Left lung (tissue), 10 donors: ENCODE measurements around the gene PTPRM. TPM values are rescaled to one million over a fixed set of nuclear protein-coding genes. Genes with fewer than 3 reads are reported as not detected.

Experiments
- ATAC-seq: fragments of 200-7000 bp; cut with Tn5 transposase; one replicate; pipeline ENCODE4 v1.9.1; 2020; ENCODE audit warnings: moderate library complexity
- DNase-seq, 4 donors: peaks; one replicate each; pipeline ENCODE4 v3.0.0-alpha.2; 2013 to 2020
- H3K27ac ChIP-seq, 2 donors: fragments of 200-600 bp; sonication (generic) in 1 of 2; one replicate each; pipeline versions ENCODE4 v1.5.0 to v1.8.0; 2020 to 2021
- H3K27me3 ChIP-seq, 2 donors: fragments of 200-600 bp; sonication (generic) in 1 of 2; one replicate each; pipeline versions ENCODE4 v1.5.0 to v1.8.0; 2020 to 2021
- H3K36me3 ChIP-seq, 2 donors: fragments of 200-600 bp; sonication (generic) in 1 of 2; one replicate each; pipeline versions ENCODE4 v1.5.0 to v1.8.0; 2020 to 2021
- H3K4me1 ChIP-seq, 2 donors: fragments of 200-600 bp; one replicate each; pipeline ENCODE4 v1.8.0; 2021
- H3K4me3 ChIP-seq, 2 donors: fragments of 200-600 bp; sonication (generic) in 1 of 2; one replicate each; pipeline versions ENCODE4 v1.5.0 to v1.8.0; 2020 to 2021; ENCODE audit warnings: mild to moderate bottlenecking in 1 of 2
- H3K9me3 ChIP-seq, 2 donors: fragments of 200-600 bp; sonication (generic) in 1 of 2; one replicate each; pipeline versions ENCODE4 v1.5.0 to v1.8.0; 2020 to 2021
- CTCF ChIP-seq, 2 donors: fragments of 200-600 bp; sonication (generic) in 1 of 2; IDR thresholded peaks; one replicate each; pipeline versions ENCODE4 v1.5.0 to v1.8.0; 2021; ENCODE audit warnings: antibody characterized with exemption in 2 of 2
- intact Hi-C, 2 donors: fragments of 100-400 bp; cut with DNase I; formaldehyde crosslinking; loops; one replicate each; pipeline versions ENCODE4 v1.11.2 to v1.14.2; 2022
- polyA plus RNA-seq, 6 donors: library from polyadenylated mRNA; unstranded; fragments of 120-200 nt; gene quantifications; one replicate each; pipeline ENCODE4 v1.2.1, GENCODE V29; 2013; ENCODE audit not compliant: insufficient read length in 6 of 6
- total RNA-seq, 2 donors: library from RNA; stranded (reverse); fragmentation: NEBNext Ultra II Directional; extraction: Animal tissue kit (Norgen Biotek cat#: 25700); gene quantifications; one replicate each; pipeline ENCODE4 v1.2.1, GENCODE V29; 2021
- donor health status: DM: no; HTN: yes; CAD: no.
- donor health status: DM: no; HTN: no; CAD: no.

Gene PTPRM
- total and polyA plus RNA-seq, 8 donors = 76.4 to 99.6 (median 90.1) TPM

- no peaks in the 10 kb centered on the region for H3K4me1 ChIP-seq
- no peak overlapping the region for H3K4me3 ChIP-seq
- intact Hi-C loops = no loop called here
- peaks cover 0 to under 1% of the 10 kb centered on the region in 2 donors for H3K36me3 ChIP-seq
- ATAC-seq (peak; percentile 22), DNase-seq (peak in 3 of 4 donors; percentile 10 to 39 (median 19))
- no peak overlapping the region for H3K27ac ChIP-seq
- H3K9me3 ChIP-seq = no peaks in the 10 kb centered on the region
- TF ChIP-seq CTCF (IDR thresholded peaks at IDR 0.05) = no peak
- H3K27me3 ChIP-seq = no peaks in the 10 kb centered on the region
Observed at GRCh38 chr18:8139127-8139527, 572.0 kb downstream of the PTPRM start.

- TF ChIP-seq CTCF (IDR thresholded peaks at IDR 0.05) = no peak
- no peaks in the 10 kb centered on the region for H3K27me3 ChIP-seq
- no peaks in the 10 kb centered on the region for H3K4me1 ChIP-seq
- no peaks in the 10 kb centered on the region for H3K9me3 ChIP-seq
- H3K4me3 ChIP-seq = no peak overlapping the region
- no peak for ATAC-seq
- intact Hi-C loops = no loop called here
- H3K27ac ChIP-seq = peak overlapping the region in 1 of 2 donors; percentile 13
- DNase-seq = peak in 1 of 4 donors; percentile 34
- H3K36me3 ChIP-seq = peaks cover 0 to 4% of the 10 kb centered on the region in 2 donors
Observed at GRCh38 chr18:8139891-8140406, 572.8 kb downstream of the PTPRM start.

GRCh38 chr18:8140841-8141501 is 573.9 kb downstream of the PTPRM start:
- H3K4me3 ChIP-seq = no peak overlapping the region
- no peaks in the 10 kb centered on the region for H3K27me3 ChIP-seq
- TF ChIP-seq CTCF (IDR thresholded peaks at IDR 0.05) = no peak
- H3K4me1 ChIP-seq = no peaks in the 10 kb centered on the region
- H3K9me3 ChIP-seq = peaks cover 0 to 7% of the 10 kb centered on the region in 2 donors
- ATAC-seq = no peak
- intact Hi-C loops = no loop called here
- no peak for DNase-seq
- H3K27ac ChIP-seq = no peak overlapping the region
- peaks cover 0 to 4% of the 10 kb centered on the region in 2 donors for H3K36me3 ChIP-seq

GRCh38 chr18:8142131-8142711 is 575.1 kb downstream of the PTPRM start:
- no peak overlapping the region for H3K27ac ChIP-seq
- no peak for TF ChIP-seq CTCF (IDR thresholded peaks at IDR 0.05)
- no peaks in the 10 kb centered on the region for H3K4me1 ChIP-seq
- peaks cover 0 to 17% of the 10 kb centered on the region in 2 donors for H3K9me3 ChIP-seq
- DNase-seq (no peak), ATAC-seq (no peak)
- intact Hi-C loops = no loop called here
- no peak overlapping the region for H3K4me3 ChIP-seq
- no peaks in the 10 kb centered on the region for H3K27me3 ChIP-seq
- H3K36me3 ChIP-seq = peaks cover 0 to 4% of the 10 kb centered on the region in 2 donors

- TF ChIP-seq CTCF (IDR thresholded peaks at IDR 0.05) = no peak
- H3K27ac ChIP-seq = no peak overlapping the region
Observed at GRCh38 chr18:8142932-8143331, 575.8 kb downstream of the PTPRM start.

More at GRCh38 chr18:8142932-8143331, 575.8 kb downstream of the PTPRM start:
- Histone ChIP-seq H3K4me3 (no peak overlapping the region), H3K9me3 (peaks cover 0 to 18% of the 10 kb centered on the region in 2 donors), H3K4me1 (no peaks in the 10 kb centered on the region), H3K36me3 (peaks cover 0 to 4% of the 10 kb centered on the region in 2 donors), H3K27me3 (no peaks in the 10 kb centered on the region)
- no peak for ATAC-seq
- no peak for DNase-seq
- intact Hi-C loops = no loop called here
